Common myeloid progenitor, CD34-positive (primary cell): ENCODE data around the gene OGG1. TPM values are rescaled to one million over a fixed set of nuclear protein-coding genes. Genes with fewer than 3 reads are reported as not detected.

Experiments used
- CTCF ChIA-PET: fragments of 350-600 bp; sonication (Branson Sonifier 250); formaldehyde crosslinking; loops from one replicate; lab custom pipeline; 2021; ENCODE audit warnings: antibody characterized with exemption; lab: Charles Lee
- POLR2A ChIA-PET: fragments of 350-600 bp; sonication (Branson Sonifier 250); formaldehyde crosslinking; loops from one replicate; lab custom pipeline; 2021; ENCODE audit warnings: antibody characterized with exemption; lab: Charles Lee
- DNase-seq, 3 donors: peaks; one replicate each; pipeline versions ENCODE4 v3.0.0 to v3.0.0-alpha.2; 2013
- H3K27ac ChIP-seq, 2 experiments: 1 replicate in 1 of 2; 2 replicates in 1 of 2; pipeline ENCODE4 v1.7.0; 2013; ENCODE audit warnings: inconsistent platforms in 2 of 2, low read length in 2 of 2, mild to moderate bottlenecking in 2 of 2, low read depth in 1 of 2, moderate library complexity in 1 of 2; ENCODE audit not compliant: severe bottlenecking in 2 of 2, insufficient read depth in 1 of 2, poor library complexity in 1 of 2
- H3K27me3 ChIP-seq, 5 experiments: replicated peaks in 2 of 5; 1 replicate in 3 of 5; 2 replicates in 2 of 5; pipeline versions ENCODE4 v1.6.1 to v1.7.0; 2013; ENCODE audit warnings: low read length in 4 of 5, mild to moderate bottlenecking in 2 of 5, moderate library complexity in 2 of 5, inconsistent platforms in 1 of 5; ENCODE audit not compliant: insufficient read depth in 5 of 5, control insufficient read depth in 4 of 5
- H3K36me3 ChIP-seq, 4 experiments: 1 replicate in 2 of 4; 2 replicates in 2 of 4; pipeline versions ENCODE4 v1.6.1 to v1.7.0; 2013; ENCODE audit warnings: low read length in 3 of 4, control low read depth in 1 of 4, mild to moderate bottlenecking in 1 of 4; ENCODE audit not compliant: control insufficient read depth in 4 of 4, insufficient read depth in 4 of 4
- H3K4me1 ChIP-seq, 4 experiments: 1 replicate in 3 of 4; 2 replicates in 1 of 4; pipeline versions ENCODE4 v1.6.1 to v1.7.1; 2013; ENCODE audit warnings: low read length in 3 of 4, mild to moderate bottlenecking in 3 of 4, control low read depth in 1 of 4, inconsistent platforms in 1 of 4, moderate library complexity in 1 of 4; ENCODE audit not compliant: control insufficient read depth in 4 of 4, insufficient read depth in 4 of 4; ENCODE audit errors: control extremely low read depth in 1 of 4
- H3K4me3 ChIP-seq, 7 experiments: 1 replicate in 4 of 7; 2 replicates in 3 of 7; pipeline versions ENCODE4 v1.5.1 to v1.7.0; 2013; ENCODE audit warnings: mild to moderate bottlenecking in 7 of 7, low read length in 6 of 7, moderate library complexity in 6 of 7, inconsistent platforms in 2 of 7, low read depth in 2 of 7, control low read depth in 1 of 7; ENCODE audit not compliant: insufficient read depth in 4 of 7, control insufficient read depth in 1 of 7; ENCODE audit errors: extremely low read depth in 1 of 7
- H3K9me3 ChIP-seq, 5 experiments: 1 replicate in 4 of 5; 2 replicates in 1 of 5; pipeline versions ENCODE4 v1.6.1 to v1.7.1; 2013; ENCODE audit warnings: low read length in 4 of 5, mild to moderate bottlenecking in 2 of 5, inconsistent platforms in 1 of 5, low read depth in 1 of 5, moderate library complexity in 1 of 5; ENCODE audit not compliant: control insufficient read depth in 4 of 5, insufficient read depth in 2 of 5; ENCODE audit errors: control extremely low read depth in 1 of 5
- WGBS: methylation state at CpG from one replicate; pipeline ENCODE4 v1.1.5; 2013; ENCODE audit not compliant: insufficient coverage; 5-methylcytosine and 5-hydroxymethylcytosine counted together
- polyA plus RNA-seq: library from polyadenylated mRNA; unstranded; fragments of 120-200 nt; gene quantifications from one replicate; pipeline ENCODE4 v1.2.1, GENCODE V29; 2013

The OGG1 gene
- polyA plus RNA-seq, result 13.4 TPM

GRCh38 chr3:9749645-9750555, at the start of gene OGG1:
Gene OGG1, plus strand, starts transcription at chr3:9749952. Its CDS starts 335 bp downstream, at chr3:9750287.
- H3K4me3 ChIP-seq, result peak within 1 kb of the TSS; percentile 61 to 89 (median 75)
- WGBS, result under 1% methylated on average over 51 of the region's 60 CpGs
- DNase-seq, result peak; percentile 98 to 99 (median 99)
- no peaks in the 10 kb centered on the region for H3K27me3 ChIP-seq
- peak within 1 kb of the TSS; percentile 25 to 67 for H3K27ac ChIP-seq
- ChIA-PET POLR2A (interaction anchor here (2.3 kb wide), 1 partner anchor 18 kb away, joined by 16 read pairs; the partner anchor contains the start of gene BRPF1), CTCF (interaction anchor here (0.8 to 9.5 kb wide), 7 partner anchors 9 to 43 kb away, joined by 3 to 68 read pairs (median 4); partner anchors contain the start of genes ARPC4, BRPF1 and TADA3)
- no peaks in the 10 kb centered on the region for H3K9me3 ChIP-seq
- peaks cover 3 to 62% (median 41%) of the 10 kb centered on the region in 4 experiments for H3K36me3 ChIP-seq
- H3K4me1 ChIP-seq, result peaks cover 0 to 34% (median 19%) of the 10 kb centered on the region in 4 experiments

- Histone ChIP-seq H3K27me3 (peaks cover 0 to 28% (median 6%) of the 10 kb centered on the region in 5 experiments), H3K36me3 (peaks cover 9 to 66% (median 46%) of the 10 kb centered on the region in 4 experiments), H3K4me1 (peaks cover 0 to 18% (median 15%) of the 10 kb centered on the region in 4 experiments), H3K9me3 (no peaks in the 10 kb centered on the region), H3K27ac (no peak overlapping the region), H3K4me3 (no peak overlapping the region)
- DNase-seq, result no peak
- ChIA-PET POLR2A (no interaction called here), CTCF (interaction anchor here (1.1 kb wide), 1 partner anchor 8 kb away, joined by 3 read pairs; no protein-coding TSS in a partner anchor)
- WGBS, result 100% methylated on average over 1 of the region's 2 CpGs
Observed at GRCh38 chr3:9700536-9700935, 49.2 kb upstream of the OGG1 start.

- no peaks in the 10 kb centered on the region for H3K9me3 ChIP-seq
- H3K27me3 ChIP-seq, result peaks cover 0 to 33% (median 6%) of the 10 kb centered on the region in 5 experiments
- ChIA-PET CTCF (interaction anchor here (1.1 kb wide), 1 partner anchor 8 kb away, joined by 3 read pairs; no protein-coding TSS in a partner anchor), POLR2A (no interaction called here)
- H3K36me3 ChIP-seq, result peaks cover 7 to 61% (median 42%) of the 10 kb centered on the region in 4 experiments
- H3K4me1 ChIP-seq, result peaks cover 0 to 18% (median 15%) of the 10 kb centered on the region in 4 experiments
- WGBS, result 100% methylated on average over 7 of the region's 7 CpGs
- H3K27ac ChIP-seq, result no peak overlapping the region
- no peak overlapping the region for H3K4me3 ChIP-seq
- DNase-seq, result no peak
Observed at GRCh38 chr3:9701006-9701405, 48.7 kb upstream of the OGG1 start.

DNA sequence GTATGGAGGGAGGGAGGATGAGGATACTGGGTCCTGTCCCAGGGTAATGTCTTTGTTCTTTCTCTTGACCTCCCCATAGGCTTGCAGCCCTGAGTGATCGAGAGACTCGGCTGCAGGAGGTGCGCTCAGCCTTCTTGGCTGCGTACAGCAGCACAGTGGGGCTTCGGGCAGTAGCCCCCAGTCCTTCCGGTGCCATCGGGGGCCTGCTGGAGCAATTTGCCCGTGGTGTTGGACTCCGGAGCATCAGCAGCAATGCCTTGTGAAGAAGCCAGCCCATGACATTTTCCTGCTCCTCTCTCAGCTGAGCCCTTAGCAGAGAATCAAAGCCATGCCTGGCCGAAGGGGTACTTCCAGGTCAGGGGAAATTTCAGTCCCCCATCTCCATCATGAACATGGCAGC, 48.0 kb upstream of the OGG1 start:
- Histone ChIP-seq H3K9me3 (no peaks in the 10 kb centered on the region), H3K27ac (no peak overlapping the region), H3K4me3 (no peak overlapping the region), H3K27me3 (peaks cover 0 to 38% (median 6%) of the 10 kb centered on the region in 5 experiments), H3K4me1 (peaks cover 0 to 18% (median 15%) of the 10 kb centered on the region in 4 experiments), H3K36me3 (peaks cover 2 to 54% (median 38%) of the 10 kb centered on the region in 4 experiments)
- 96% methylated on average over 9 of the region's 10 CpGs for WGBS
- ChIA-PET CTCF (interaction anchor here (1.1 kb wide), 1 partner anchor 9 kb away, joined by 3 read pairs; no protein-coding TSS in a partner anchor), POLR2A (interaction anchor here (0.6 kb wide), 1 partner anchor 1645 kb away, joined by 7 read pairs; no protein-coding TSS in a partner anchor)
- DNase-seq, result no peak

- ChIA-PET POLR2A (interaction anchor here (1.2 kb wide), 1 partner anchor 13 kb away, joined by 3 read pairs; no protein-coding TSS in a partner anchor), CTCF (interaction anchor here (1.0 to 2.2 kb wide), 4 partner anchors 11 to 33 kb away, joined by 4 to 5 read pairs (median 4); no protein-coding TSS in a partner anchor)
- no peaks in the 10 kb centered on the region for H3K9me3 ChIP-seq
- 92% methylated on average over 2 of the region's 4 CpGs for WGBS
- peaks cover 0 to 41% (median 6%) of the 10 kb centered on the region in 5 experiments for H3K27me3 ChIP-seq
- peaks cover 0 to 18% (median 15%) of the 10 kb centered on the region in 4 experiments for H3K4me1 ChIP-seq
- peak in 1 of 3 donors; percentile 5 for DNase-seq
- H3K4me3 ChIP-seq, result no peak overlapping the region
- H3K27ac ChIP-seq, result no peak overlapping the region
- H3K36me3 ChIP-seq, result peaks cover 2 to 39% (median 23%) of the 10 kb centered on the region in 4 experiments
Observed at GRCh38 chr3:9703240-9703639, 46.5 kb upstream of the OGG1 start.

DNA sequence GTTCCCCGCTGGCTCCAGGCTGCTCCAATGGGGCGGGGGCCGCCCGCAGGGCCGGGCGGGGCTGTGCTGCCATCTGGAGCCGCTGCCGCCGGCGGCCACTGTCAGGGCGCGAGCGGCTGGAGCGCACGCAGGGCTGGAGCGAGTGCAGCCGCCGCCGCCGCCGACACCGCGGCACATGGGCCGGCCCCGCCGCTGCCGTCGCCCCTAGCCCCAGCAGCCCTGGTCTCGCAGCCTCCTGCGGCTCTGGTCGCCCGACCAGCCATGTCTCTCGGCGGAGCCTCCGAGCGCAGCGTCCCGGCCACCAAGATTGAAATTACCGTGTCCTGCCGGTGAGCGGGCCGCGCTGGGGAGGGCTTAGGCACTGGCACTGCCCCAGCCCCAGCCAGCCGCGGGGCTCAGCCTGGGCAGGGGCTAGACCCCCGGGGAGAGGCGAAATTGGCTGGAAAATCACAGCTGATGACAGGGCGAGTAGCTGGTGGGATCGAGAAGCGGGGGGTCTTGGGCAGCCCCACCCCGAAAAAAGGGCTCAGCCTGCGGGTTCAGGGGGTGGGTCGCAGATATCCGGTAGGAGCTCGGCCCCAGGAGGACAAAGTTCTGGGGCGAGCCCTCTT, 45.9 kb upstream of the OGG1 start, which contains the start of gene CPNE9:
Gene CPNE9 (plus strand): TSS at position 98 of the 611 bp plus-strand sequence. CDS start 164 bp downstream, at position 262.
- Histone ChIP-seq H3K9me3 (no peaks in the 10 kb centered on the region), H3K27me3 (peaks cover 0 to 41% (median 6%) of the 10 kb centered on the region in 5 experiments), H3K27ac (no peak within 1 kb of the TSS), H3K4me3 (peak within 1 kb of the TSS in 6 of 7 experiments; percentile 19 to 69 (median 54)), H3K4me1 (peaks cover 0 to 18% (median 15%) of the 10 kb centered on the region in 4 experiments), H3K36me3 (peaks cover 2 to 35% (median 22%) of the 10 kb centered on the region in 4 experiments)
- ChIA-PET POLR2A (interaction anchor here (1.2 kb wide), 1 partner anchor 14 kb away, joined by 3 read pairs; no protein-coding TSS in a partner anchor), CTCF (interaction anchor here (1.4 to 2.2 kb wide), 3 partner anchors 12 to 32 kb away, joined by 4 to 5 read pairs (median 4); no protein-coding TSS in a partner anchor)
- 2% methylated on average over 51 of the region's 56 CpGs for WGBS
- peak in 2 of 3 donors; percentile 6 to 24 for DNase-seq
